Measurements from ENCODE around the gene RPS3. TPM values are rescaled to one million over a fixed set of nuclear protein-coding genes. Genes with fewer than 3 reads are reported as not detected.

RPS3 gene
- total RNA-seq, 1 experiment from 2014 or later = 4,109 TPM

GRCh38 chr11:75453916-75454655 is 54.8 kb downstream of the RPS3 start:
- no peak for ATAC-seq
- H3K36me3 ChIP-seq (ENCODE audit: control insufficient read depth in 1 of 2, insufficient read depth in 2 of 2, low read length in 2 of 2) = no peaks in the 10 kb centered on the region; a peak in 1 of 4 replicates
- CTCF ChIA-PET = no interaction called here

More at GRCh38 chr11:75453916-75454655, 54.8 kb downstream of the RPS3 start:
- BruUV-seq (replicated peaks) = no TSS peak
- no peaks in the 10 kb centered on the region for H4K20me1 ChIP-seq (ENCODE audit: insufficient read depth)
- intact Hi-C loops (cut with micrococcal nuclease) = no loop called here
- no peaks in the 10 kb centered on the region for H3K79me2 ChIP-seq (ENCODE audit: insufficient read depth, low read length)
- no peak overlapping the region for H3K4me3 ChIP-seq (replicated peaks in 1 of 2; ENCODE audit: low read depth in 1 of 2, low read length in 2 of 2)
- H3K9me3 ChIP-seq (ENCODE audit: control insufficient read depth in 1 of 2, insufficient read depth in 1 of 2, low read depth in 1 of 2, low read length in 2 of 2) = no peaks in the 10 kb centered on the region
- H3K9me2 ChIP-seq (ENCODE audit: insufficient read depth) = no peaks in the 10 kb centered on the region
- H3K27me3 ChIP-seq (ENCODE audit: insufficient read depth, low read length) = no peaks in the 10 kb centered on the region
- RAD21 ChIA-PET (ENCODE audit: low non-redundant PET in 1 of 2, low total read pairs in 2 of 2, uncharacterized antibody in 2 of 2, unreplicated experiment in 2 of 2) = no interaction called here
- no peak overlapping the region for H3K9ac ChIP-seq (ENCODE audit: low read length)
- H2AFZ ChIP-seq (ENCODE audit: low read depth, low read length, poor library complexity, severe bottlenecking) = no peak overlapping the region
- DNase-seq (ENCODE audit: low read depth, low spot score) = no peak
- POLR2A ChIA-PET = no interaction called here
- H3K4me1 ChIP-seq (ENCODE audit: control insufficient read depth in 1 of 2, insufficient read depth in 2 of 2, low read length in 2 of 2) = no peaks in the 10 kb centered on the region
- H3K4me2 ChIP-seq (ENCODE audit: low read length) = no peak overlapping the region
- no peak overlapping the region for H3K27ac ChIP-seq (ENCODE audit: low read depth, low read length)
- TF ChIP-seq ELF1 (IDR thresholded peaks at IDR 0.05; ENCODE audit: borderline replicate concordance, low read depth) (no peak), CTCF (IDR thresholded peaks at IDR 0.05 in 2 of 3, conservative IDR thresholded peaks at IDR 0.05 in 1 of 3; ENCODE audit: borderline replicate concordance in 1 of 3, insufficient read depth in 1 of 3, low read depth in 2 of 3, low read length in 2 of 3) (no peak), CBX3 (IDR thresholded peaks at IDR 0.05; ENCODE audit: low read depth) (no peak), CEBPB (IDR thresholded peaks at IDR 0.05; ENCODE audit: low read depth) (no peak), POLR2A (IDR thresholded peaks at IDR 0.05; ENCODE audit: borderline replicate concordance, extremely low read depth, insufficient read depth, insufficient read length) (no peak), MAX (IDR thresholded peaks at IDR 0.05) (no peak), RAD21 (IDR thresholded peaks at IDR 0.05; ENCODE audit: low read depth) (no peak), ZNF274 (IDR thresholded peaks at IDR 0.05; ENCODE audit: low read depth, low read length) (no peak), SIN3A (IDR thresholded peaks at IDR 0.05; ENCODE audit: low read depth) (no peak), YY1 (IDR thresholded peaks at IDR 0.05; ENCODE audit: extremely low read depth, insufficient replicate concordance, low read depth, low read length) (no peak)
